ENCODE results near the gene GBE1.

Gene GBE1

DNA sequence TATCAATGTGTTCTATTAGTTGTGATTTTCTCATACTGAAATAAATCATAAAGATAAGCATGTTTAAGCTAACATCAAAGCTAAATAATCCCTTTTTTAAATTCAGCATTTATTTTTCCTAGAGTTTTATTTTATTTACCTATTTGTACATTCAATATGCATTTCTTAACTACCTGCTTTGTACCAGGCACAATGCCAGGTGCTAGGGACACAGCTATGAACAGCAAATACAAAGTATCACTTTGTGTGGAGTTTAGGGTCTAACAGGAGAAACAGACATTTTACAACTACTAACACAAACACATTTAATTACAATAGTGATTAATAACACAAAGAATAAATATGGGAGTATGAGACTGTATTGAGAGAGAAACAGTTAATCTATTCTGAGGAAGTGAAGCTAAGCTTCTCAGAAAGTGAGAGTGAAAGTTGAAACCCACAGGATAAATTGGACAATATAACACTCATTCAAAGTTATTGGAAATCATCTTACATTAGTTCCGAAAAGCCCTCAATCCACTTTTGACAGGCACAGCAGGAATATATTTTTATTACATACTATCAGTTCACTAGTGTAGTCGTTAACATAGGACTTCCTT is 159.6 kb downstream of the GBE1 start:
- Histone ChIP-seq H3K27me3 (ENCODE audit: insufficient read depth, insufficient read length) (no peaks in the 10 kb centered on the region), H3K4me3 (ENCODE audit: insufficient read length, low read depth) (no peak overlapping the region), H3K9ac (ENCODE audit: insufficient read length, low read depth) (no peak overlapping the region), H3K4me1 (ENCODE audit: insufficient read depth, insufficient read length) (no peaks in the 10 kb centered on the region), H3K9me3 (ENCODE audit: insufficient read depth, low read length) (no peaks in the 10 kb centered on the region), H3K36me3 (ENCODE audit: insufficient read depth, insufficient read length, low read length) (no peaks in the 10 kb centered on the region)
- no peak for DNase-seq (ENCODE audit: low read depth, low spot score)
- TF ChIP-seq YY1 (IDR thresholded peaks at IDR 0.05; ENCODE audit: insufficient read depth, insufficient read length) (no peak), SUZ12 (IDR thresholded peaks at IDR 0.05; ENCODE audit: extremely low read depth, insufficient read depth, insufficient read length) (no peak), ZNF274 (IDR thresholded peaks at IDR 0.05; ENCODE audit: low read depth, low read length) (no peak)

DNA sequence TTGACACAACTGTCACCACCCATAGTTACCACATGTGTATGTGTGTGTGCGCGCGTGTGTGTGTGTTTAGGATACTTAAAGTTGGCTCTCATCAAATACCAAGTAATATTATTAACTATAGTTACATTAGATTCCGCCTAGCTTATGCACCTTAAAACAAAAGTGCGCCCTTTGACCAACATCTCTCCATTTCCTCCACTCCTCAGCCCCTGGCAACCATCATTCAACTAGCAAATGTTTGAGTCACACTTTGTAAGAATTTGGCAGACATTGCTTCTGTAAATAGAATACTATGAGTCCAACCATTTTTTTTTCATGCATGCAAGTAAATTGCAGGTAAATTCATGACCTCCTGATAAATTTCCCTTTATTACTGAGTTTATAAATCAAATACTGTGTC is 169.3 kb downstream of the GBE1 start:
- no peak overlapping the region for H3K4me3 ChIP-seq (ENCODE audit: insufficient read length, low read depth)
- no peaks in the 10 kb centered on the region for H3K9me3 ChIP-seq (ENCODE audit: insufficient read depth, low read length)
- H3K4me1 ChIP-seq (ENCODE audit: insufficient read depth, insufficient read length) = no peaks in the 10 kb centered on the region
- DNase-seq (ENCODE audit: low read depth, low spot score) = no peak
- H3K9ac ChIP-seq (ENCODE audit: insufficient read length, low read depth) = no peak overlapping the region
- H3K27me3 ChIP-seq (ENCODE audit: insufficient read depth, insufficient read length) = no peaks in the 10 kb centered on the region
- no peaks in the 10 kb centered on the region for H3K36me3 ChIP-seq (ENCODE audit: insufficient read depth, insufficient read length, low read length)
- TF ChIP-seq SUZ12 (IDR thresholded peaks at IDR 0.05; ENCODE audit: extremely low read depth, insufficient read depth, insufficient read length) = no peak

- no peaks in the 10 kb centered on the region for H3K9me3 ChIP-seq (ENCODE audit: insufficient read depth, low read length)
- no peak overlapping the region for H3K4me3 ChIP-seq (ENCODE audit: insufficient read length, low read depth)
- DNase-seq (ENCODE audit: low read depth, low spot score) = no peak
- no peaks in the 10 kb centered on the region for H3K36me3 ChIP-seq (ENCODE audit: insufficient read depth, insufficient read length, low read length)
- H3K9ac ChIP-seq (ENCODE audit: insufficient read length, low read depth) = no peak overlapping the region
- H3K4me1 ChIP-seq (ENCODE audit: insufficient read depth, insufficient read length) = no peaks in the 10 kb centered on the region
- H3K27me3 ChIP-seq (ENCODE audit: insufficient read depth, insufficient read length) = no peaks in the 10 kb centered on the region
- TF ChIP-seq ZNF274 (IDR thresholded peaks at IDR 0.05; ENCODE audit: low read depth, low read length) = no peak
- TF ChIP-seq SUZ12 (IDR thresholded peaks at IDR 0.05; ENCODE audit: extremely low read depth, insufficient read depth, insufficient read length) = no peak
- no peak for TF ChIP-seq YY1 (IDR thresholded peaks at IDR 0.05; ENCODE audit: insufficient read depth, insufficient read length)
Measured at GRCh38 chr3:81585937-81586336, 175.5 kb downstream of the GBE1 start.

DNA sequence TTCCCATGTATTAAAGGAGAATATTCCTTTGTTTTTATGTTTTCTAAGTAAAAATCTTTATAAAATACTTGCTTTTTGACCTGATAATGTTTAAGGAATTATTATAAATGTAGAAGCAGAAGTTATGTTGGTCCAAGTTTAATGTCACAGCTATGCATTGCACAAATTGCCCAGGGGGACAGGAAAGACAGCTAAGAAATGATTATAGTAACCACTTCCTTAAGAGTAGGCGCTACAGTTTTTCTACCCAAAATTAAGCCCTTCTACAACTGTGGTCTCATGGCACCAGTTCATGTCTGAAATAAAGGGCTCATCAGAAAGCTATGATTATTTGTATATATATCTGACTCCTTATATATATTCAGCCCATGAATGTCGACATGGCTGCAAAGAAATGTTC is 176.4 kb downstream of the GBE1 start:
- DNase-seq (ENCODE audit: low read depth, low spot score) = no peak
- Histone ChIP-seq H3K4me3 (ENCODE audit: insufficient read length, low read depth) (no peak overlapping the region), H3K36me3 (ENCODE audit: insufficient read depth, insufficient read length, low read length) (no peaks in the 10 kb centered on the region), H3K9me3 (ENCODE audit: insufficient read depth, low read length) (no peaks in the 10 kb centered on the region), H3K9ac (ENCODE audit: insufficient read length, low read depth) (no peak overlapping the region), H3K27me3 (ENCODE audit: insufficient read depth, insufficient read length) (no peaks in the 10 kb centered on the region), H3K4me1 (ENCODE audit: insufficient read depth, insufficient read length) (no peaks in the 10 kb centered on the region)
- no peak for TF ChIP-seq YY1 (IDR thresholded peaks at IDR 0.05; ENCODE audit: insufficient read depth, insufficient read length)
- TF ChIP-seq SUZ12 (IDR thresholded peaks at IDR 0.05; ENCODE audit: extremely low read depth, insufficient read depth, insufficient read length) = no peak
- TF ChIP-seq ZNF274 (IDR thresholded peaks at IDR 0.05; ENCODE audit: low read depth, low read length) = no peak

- peak; percentile 22 for DNase-seq (ENCODE audit: low read depth, low spot score)
Measured at GRCh38 chr3:81581966-81582599, 179.4 kb downstream of the GBE1 start.

GRCh38 chr3:81580355-81580754 is 181.1 kb downstream of the GBE1 start:
- TF ChIP-seq YY1 (IDR thresholded peaks at IDR 0.05; ENCODE audit: insufficient read depth, insufficient read length) = no peak
- no peak for TF ChIP-seq ZNF274 (IDR thresholded peaks at IDR 0.05; ENCODE audit: low read depth, low read length)
- no peak for TF ChIP-seq SUZ12 (IDR thresholded peaks at IDR 0.05; ENCODE audit: extremely low read depth, insufficient read depth, insufficient read length)
- Histone ChIP-seq H3K4me3 (ENCODE audit: insufficient read length, low read depth) (no peak overlapping the region), H3K9me3 (ENCODE audit: insufficient read depth, low read length) (no peaks in the 10 kb centered on the region), H3K36me3 (ENCODE audit: insufficient read depth, insufficient read length, low read length) (peaks cover 2% of the 10 kb centered on the region), H3K9ac (ENCODE audit: insufficient read length, low read depth) (no peak overlapping the region), H3K27me3 (ENCODE audit: insufficient read depth, insufficient read length) (no peaks in the 10 kb centered on the region), H3K4me1 (ENCODE audit: insufficient read depth, insufficient read length) (no peaks in the 10 kb centered on the region)
- no peak for DNase-seq (ENCODE audit: low read depth, low spot score)

More at GRCh38 chr3:81581966-81582599, 179.4 kb downstream of the GBE1 start:
- no peak overlapping the region for H3K4me3 ChIP-seq (ENCODE audit: insufficient read length, low read depth)
- peaks cover under 1% of the 10 kb centered on the region for H3K36me3 ChIP-seq (ENCODE audit: insufficient read depth, insufficient read length, low read length)
- no peaks in the 10 kb centered on the region for H3K4me1 ChIP-seq (ENCODE audit: insufficient read depth, insufficient read length)
- H3K9me3 ChIP-seq (ENCODE audit: insufficient read depth, low read length) = no peaks in the 10 kb centered on the region
- TF ChIP-seq SUZ12 (IDR thresholded peaks at IDR 0.05; ENCODE audit: extremely low read depth, insufficient read depth, insufficient read length) = no peak
- no peak for TF ChIP-seq ZNF274 (IDR thresholded peaks at IDR 0.05; ENCODE audit: low read depth, low read length)
- TF ChIP-seq YY1 (IDR thresholded peaks at IDR 0.05; ENCODE audit: insufficient read depth, insufficient read length) = no peak
- no peak overlapping the region for H3K9ac ChIP-seq (ENCODE audit: insufficient read length, low read depth)
- H3K27me3 ChIP-seq (ENCODE audit: insufficient read depth, insufficient read length) = no peaks in the 10 kb centered on the region

- TF ChIP-seq SUZ12 (IDR thresholded peaks at IDR 0.05; ENCODE audit: extremely low read depth, insufficient read depth, insufficient read length) (no peak), YY1 (IDR thresholded peaks at IDR 0.05; ENCODE audit: insufficient read depth, insufficient read length) (no peak), ZNF274 (IDR thresholded peaks at IDR 0.05; ENCODE audit: low read depth, low read length) (no peak)
- no peak for DNase-seq (ENCODE audit: low read depth, low spot score)
- H3K4me1 ChIP-seq (ENCODE audit: insufficient read depth, insufficient read length) = no peaks in the 10 kb centered on the region
- H3K27me3 ChIP-seq (ENCODE audit: insufficient read depth, insufficient read length) = no peaks in the 10 kb centered on the region
- H3K9ac ChIP-seq (ENCODE audit: insufficient read length, low read depth) = no peak overlapping the region
- H3K4me3 ChIP-seq (ENCODE audit: insufficient read length, low read depth) = no peak overlapping the region
- H3K36me3 ChIP-seq (ENCODE audit: insufficient read depth, insufficient read length, low read length) = peaks cover 2% of the 10 kb centered on the region
- no peaks in the 10 kb centered on the region for H3K9me3 ChIP-seq (ENCODE audit: insufficient read depth, low read length)
Measured at GRCh38 chr3:81579744-81580143, 181.7 kb downstream of the GBE1 start.
